OCI-M2 (cell line): ENCODE data around the gene STAT5A.
"Not testable (repeated sequence)": the region's sequence is repeated elsewhere in the genome, so short reads cannot be mapped to it uniquely, and the experiment has no call there.

Experiments
- DNase-seq: peaks from one replicate; lab custom pipeline; 2025; ENCODE audit not compliant: unreplicated experiment; lab: John Stamatoyannopoulos, UW

STAT5A gene

GRCh38 chr17:42359133-42359532, 70.8 kb downstream of the STAT5A start:
- DNase-seq = no peak

DNA sequence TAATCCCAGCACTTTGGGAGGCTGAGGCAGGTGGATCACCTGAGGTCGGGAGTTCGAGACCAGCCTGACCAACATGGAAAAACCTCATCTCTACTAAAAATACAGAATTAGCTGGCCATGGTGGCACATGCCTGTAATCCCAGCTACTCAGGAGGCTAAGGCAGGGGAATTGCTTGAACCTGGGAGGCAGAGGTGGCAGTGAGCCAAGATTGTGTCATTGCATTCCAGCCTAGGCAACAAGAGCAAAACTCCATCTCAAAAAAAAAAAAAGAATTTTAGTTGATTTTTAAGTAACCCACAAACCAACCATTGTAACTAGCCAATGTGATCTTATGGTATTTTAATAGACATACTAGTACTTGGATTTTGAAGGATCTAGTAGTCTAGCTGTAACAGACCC, 72.1 kb downstream of the STAT5A start:
- not testable (repeated sequence) for DNase-seq
